ENCODE results near the gene TRMT61A.

Gene TRMT61A

DNA sequence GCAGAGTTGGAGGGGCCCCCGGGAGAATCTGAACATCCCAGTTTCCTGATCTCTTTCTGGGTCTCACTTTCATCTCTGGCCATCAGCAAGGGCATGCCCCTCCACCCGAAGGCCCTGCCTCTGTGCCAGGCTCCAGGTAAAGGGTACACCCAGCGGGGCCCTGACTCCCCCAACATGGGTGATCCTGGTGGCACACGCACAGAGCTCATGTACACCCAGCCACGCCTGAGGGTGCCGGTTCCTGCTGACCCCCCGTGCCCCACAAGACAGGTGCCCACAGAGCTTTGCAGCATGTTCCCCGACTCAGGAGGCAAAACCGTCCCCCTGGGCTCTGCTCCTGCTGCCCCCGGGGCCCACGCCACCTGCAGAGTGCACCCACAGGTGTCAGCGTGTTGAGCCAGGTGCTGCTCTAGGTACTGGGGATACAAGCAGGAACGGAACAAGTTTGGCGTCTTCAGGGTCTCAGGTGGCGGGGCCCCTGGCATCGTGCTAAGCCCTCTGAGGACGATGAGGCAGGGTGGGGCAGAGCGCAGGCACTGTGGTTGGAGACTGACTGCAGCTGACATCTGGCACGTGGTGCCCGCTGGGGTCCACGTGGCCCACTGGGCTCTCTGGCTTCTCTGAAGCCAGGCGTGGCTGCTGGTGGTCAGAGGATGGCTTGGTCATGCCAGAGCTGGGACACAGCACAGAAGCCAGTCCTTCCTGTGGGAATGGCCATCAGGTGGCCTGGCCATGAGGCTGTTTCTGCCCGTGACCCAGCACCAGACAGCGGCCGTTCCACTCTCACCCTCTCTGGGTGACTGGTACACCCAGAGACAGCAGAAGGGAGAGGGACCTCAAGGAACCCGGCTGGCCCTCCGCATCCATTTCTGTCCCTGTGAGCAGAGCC lies 19.7 kb downstream of the TRMT61A start:
- no peak for DNase-seq

DNA sequence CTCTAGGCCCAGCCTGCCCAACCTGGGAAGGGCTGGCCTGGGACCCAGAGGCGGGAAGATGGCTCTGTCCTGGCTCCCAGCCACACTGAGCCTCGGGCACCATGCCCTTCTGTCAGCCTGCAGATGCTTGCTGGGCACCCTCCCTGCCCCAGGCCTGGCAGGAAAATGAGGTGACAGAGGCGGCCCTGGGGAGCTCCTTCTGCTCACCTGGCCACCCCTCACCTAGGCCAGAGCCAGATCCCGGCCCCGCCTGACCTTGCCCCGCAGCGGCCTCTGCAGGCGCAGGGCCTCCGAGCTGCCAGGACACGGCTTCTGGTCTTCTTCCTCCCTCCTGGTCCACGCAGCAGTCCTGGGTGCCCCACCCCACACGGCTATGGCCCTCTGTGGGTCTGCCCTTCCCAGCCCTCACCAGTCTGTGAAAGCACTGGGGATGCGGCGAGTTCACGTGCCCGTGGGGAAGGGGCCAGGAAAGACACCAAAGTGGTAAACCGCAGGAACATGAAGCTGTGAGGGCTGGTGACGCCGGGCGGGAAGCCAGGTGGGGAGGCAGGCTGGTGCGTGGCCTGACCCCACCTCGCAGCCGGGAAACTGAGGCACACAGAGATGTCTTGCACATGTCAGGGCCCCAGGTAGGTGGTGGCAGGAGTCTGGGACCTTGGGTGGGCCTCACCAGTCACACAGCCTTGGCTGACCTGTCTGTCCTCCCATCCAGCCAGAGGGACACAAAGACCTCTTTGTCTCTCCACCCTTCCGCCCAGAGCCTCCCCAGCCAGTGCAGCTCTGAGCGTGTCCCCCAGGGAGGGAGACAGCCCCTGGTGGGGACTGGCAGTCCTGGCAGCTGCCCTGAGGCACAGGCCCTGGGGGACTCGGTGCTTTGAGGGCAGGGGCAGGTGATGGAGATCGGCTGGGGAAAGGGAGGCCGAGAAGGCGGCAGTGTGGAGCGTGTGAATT lies 20.6 kb downstream of the TRMT61A start:
- DNase-seq, result no peak

DNA sequence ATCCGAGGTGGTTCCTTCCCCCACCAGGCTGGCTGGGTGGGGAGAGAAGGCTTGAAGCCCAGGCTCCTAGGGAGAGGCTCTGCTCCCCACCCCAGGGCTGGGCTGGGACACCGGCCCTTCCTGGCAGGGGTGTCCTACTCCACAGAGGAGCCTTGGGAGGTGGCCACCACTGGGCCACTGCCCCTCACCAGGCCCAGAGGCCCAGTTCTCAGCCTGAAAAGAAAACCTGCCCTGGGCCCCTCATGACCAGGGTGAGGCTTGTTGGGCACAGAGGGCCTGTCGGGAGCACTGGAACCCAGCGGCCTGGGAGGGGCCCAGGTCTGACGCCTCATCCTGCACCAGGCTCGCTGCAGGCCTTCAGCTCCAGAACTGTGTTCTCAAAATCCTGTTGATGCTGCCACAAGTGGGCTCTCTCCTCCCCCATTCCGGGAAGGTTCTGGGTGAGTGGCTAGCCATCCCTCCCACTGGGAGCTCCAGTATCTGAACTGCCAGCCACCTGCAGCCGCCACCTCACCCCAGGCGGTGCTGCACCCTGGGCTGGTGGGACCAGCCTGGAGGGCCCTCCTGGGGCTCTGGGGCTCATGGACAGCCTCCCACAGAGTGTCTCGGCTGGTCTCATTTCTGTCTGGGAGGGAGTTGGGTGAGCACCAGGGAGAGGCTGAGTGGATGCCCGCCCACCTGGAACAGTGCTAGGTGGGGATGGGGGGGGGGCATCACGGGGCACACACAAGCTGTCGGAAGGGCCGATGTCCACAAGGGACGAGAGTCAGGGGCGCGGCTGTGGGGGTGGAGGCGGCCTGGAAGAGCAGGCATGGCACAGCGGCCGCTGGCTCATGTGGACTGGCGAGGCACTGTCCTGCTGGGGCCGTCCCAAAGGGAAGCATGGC lies 21.7 kb downstream of the TRMT61A start:
- no peak for DNase-seq

DNA sequence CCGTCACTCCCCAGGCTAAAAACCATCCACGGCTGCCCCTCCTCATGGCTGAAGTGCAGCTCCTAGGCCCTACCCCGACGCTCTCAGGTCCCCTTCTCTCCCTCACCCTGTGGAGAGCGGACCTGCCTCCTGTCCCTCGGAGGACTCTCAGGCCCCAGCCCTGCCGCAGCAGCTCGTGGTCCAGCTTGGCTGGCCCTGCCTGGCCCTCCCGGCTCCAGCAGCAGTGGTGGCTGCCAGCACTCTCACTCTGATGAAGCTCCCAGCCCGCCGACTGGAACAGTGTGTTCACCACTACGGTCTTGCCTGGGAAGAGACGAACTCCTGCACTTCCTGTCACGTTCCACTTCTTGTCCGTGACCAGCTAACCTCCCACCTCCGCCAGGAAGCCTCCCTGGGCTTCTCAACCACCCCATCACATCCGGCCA lies 22.4 kb downstream of the TRMT61A start:
- no peak for DNase-seq

- no peak for DNase-seq
These were observed 23.2 kb downstream of the TRMT61A start for GRCh38 chr14:103552011-103552845.

DNA sequence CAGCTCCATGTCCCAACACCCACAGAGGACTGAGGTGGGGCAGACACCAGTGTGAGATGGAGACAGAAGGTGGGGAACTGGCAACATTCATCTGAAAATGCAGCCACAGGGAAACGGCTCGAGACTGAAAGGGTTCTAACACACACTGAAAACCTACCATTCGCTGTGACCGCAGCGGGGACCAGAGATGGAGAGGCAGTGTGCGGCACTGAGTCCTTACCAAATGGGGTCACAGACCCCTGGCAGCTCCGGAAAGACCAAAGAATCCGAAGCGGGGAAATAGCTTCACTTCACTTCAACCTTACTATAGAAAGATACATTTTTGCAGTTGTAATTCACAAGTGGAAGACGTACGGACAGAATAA lies 23.8 kb downstream of the TRMT61A start:
- DNase-seq, result no peak

GRCh38 chr14:103555559-103556337 lies 26.8 kb downstream of the TRMT61A start:
- DNase-seq, result no peak

DNA sequence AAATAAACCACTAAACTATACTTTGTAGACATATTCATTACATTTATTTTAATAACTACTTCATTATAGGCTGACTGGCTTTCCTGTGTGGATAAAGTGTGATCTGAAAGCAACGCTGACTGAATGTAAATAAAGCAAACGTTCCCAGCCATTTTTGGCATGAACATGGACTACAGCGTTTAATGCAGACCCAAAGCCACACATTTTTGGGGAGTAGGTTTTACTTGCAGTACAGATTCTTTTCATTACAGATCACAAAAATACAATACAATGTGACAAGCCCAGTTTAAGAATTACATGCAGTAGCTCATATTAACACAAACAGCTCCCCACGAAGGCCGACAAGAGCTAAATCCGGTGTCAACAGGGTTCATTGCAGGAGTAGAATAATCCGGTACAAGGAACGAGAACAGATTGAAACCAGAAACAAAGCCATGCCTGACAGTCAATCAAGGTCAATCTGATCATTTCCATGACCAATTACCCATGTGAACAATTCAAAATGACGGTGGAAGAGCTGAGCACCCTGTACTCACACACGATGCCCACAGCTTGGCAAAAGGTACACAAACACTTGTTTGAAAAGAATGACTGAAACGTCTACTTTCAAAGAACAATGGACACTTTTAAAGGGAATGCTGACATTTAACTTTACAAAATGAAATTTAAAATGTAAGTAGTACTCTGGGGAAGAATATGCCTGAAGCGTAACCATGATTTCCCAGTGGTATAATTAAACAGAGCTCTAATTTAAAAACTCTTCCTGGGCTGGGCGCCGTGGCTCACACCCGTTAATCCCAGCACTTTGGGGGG lies 28.2 kb downstream of the TRMT61A start:
- DNase-seq, result no peak

GRCh38 chr14:103558071-103558882 lies 29.3 kb downstream of the TRMT61A start:
- DNase-seq, result no peak

- no peak for DNase-seq
These were observed 30.8 kb downstream of the TRMT61A start for GRCh38 chr14:103559766-103560165.

- no peak for DNase-seq
These were observed 31.7 kb downstream of the TRMT61A start for GRCh38 chr14:103560691-103561090.

- peak; percentile 42 for DNase-seq
These were observed 32.6 kb downstream of the TRMT61A start for GRCh38 chr14:103561381-103562178.

- DNase-seq, result no peak
These were observed 33.1 kb downstream of the TRMT61A start for GRCh38 chr14:103562179-103562428.

GRCh38 chr14:103562429-103563225 lies 33.6 kb downstream of the TRMT61A start, which contains the start of the genes BAG5 and COA8:
TSS of gene BAG5 (minus strand) at chr14:103562657. CDS start at chr14:103561164, 1,493 bp downstream.
TSS of gene COA8 (plus strand) at chr14:103562960. CDS start at chr14:103563002, 42 bp downstream.
- peak; percentile 85 for DNase-seq

DNA sequence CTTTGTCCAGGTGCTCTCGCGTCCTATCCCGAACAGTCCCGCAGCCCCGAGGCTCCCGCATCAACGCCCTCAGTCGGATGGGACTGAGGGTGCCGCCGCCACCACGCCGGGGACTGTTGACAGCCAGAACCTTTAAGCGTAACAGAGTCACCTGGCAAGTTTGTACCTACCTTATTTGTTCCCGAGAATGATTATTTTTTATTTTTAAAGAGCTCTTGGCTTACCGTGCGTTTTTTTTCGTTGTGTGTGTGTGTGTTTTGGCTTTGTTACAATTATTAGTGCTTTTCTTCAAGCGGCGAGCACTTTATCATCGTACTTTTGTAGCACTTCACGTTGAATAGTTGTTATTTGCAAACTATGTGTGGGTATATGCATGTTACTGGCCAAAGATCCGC lies 34.2 kb downstream of the TRMT61A start:
- DNase-seq, result no peak

DNA sequence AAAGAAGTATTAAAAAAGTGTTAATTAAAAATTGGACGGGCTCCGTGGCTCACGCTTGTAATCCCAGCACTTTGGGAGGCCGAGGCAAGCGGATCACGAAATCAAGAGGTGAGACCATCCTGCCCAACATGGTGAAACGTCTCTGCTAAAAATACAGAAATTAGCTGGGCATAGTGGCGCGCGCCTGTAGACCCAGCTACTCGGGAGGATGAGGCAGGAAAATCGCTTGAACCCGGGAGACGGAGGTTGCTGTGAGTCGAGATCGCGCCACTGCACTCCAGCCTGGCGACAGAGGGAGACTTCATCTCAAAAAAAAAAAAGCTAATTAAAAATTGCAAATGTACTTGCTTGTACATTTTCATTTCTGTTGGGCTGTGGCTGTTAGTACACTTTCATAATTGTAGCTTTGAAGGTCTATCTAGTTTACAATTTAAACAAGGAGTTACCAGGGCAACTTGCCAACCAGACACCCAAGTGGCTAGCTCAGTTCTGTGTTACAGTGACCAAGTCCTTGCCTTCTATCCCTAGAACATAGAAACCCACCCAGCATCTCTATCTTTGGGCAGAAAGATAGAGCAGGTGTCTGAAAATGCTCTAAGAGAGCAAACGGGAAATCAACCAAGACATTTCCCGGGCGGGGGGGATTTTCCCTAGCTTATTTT lies 35.0 kb downstream of the TRMT61A start:
- no peak for DNase-seq

GRCh38 chr14:103568952-103569351 lies 40.0 kb downstream of the TRMT61A start:
- DNase-seq, result no peak
